Activated CD4-positive, alpha-beta T cell treated with anti-CD3 and anti-CD28 coated beads, Interleukin-2, amount 50 U/mL, for 24 hours (primary cell): Measurements from ENCODE around the gene CIB4.

Source experiments
- DNase-seq, 2 donors: peaks; one replicate each; pipeline ENCODE4 v3.0.0-alpha.2; 2020; ENCODE audit warnings: low read depth in 1 of 2, low spot score in 1 of 2

The CIB4 gene

GRCh38 chr2:26532301-26533250 is 108.6 kb downstream of the CIB4 start:
- DNase-seq = no peak
